Loucy (cell line): ENCODE data around the gene AGBL4.

ENCODE experiments used
- CTCF ChIP-seq: fragments of 200-600 bp; sonication (generic); conservative IDR thresholded peaks from 2 replicates; pipeline ENCODE4 v1.5.1; 2014; ENCODE audit warnings: mild to moderate bottlenecking, antibody characterized with exemption, low read length
- EZH2phosphoT487 ChIP-seq: fragments of 200-600 bp; IDR thresholded peaks from 2 replicates; pipeline ENCODE4 v1.6.1; 2018; ENCODE audit warnings: antibody characterized with exemption, mild to moderate bottlenecking, moderate library complexity, borderline replicate concordance

- TF ChIP-seq CTCF, result no peak
- TF ChIP-seq EZH2phosphoT487, result no peak
Observed at GRCh38 chr1:48644190-48644900, 1379.4 kb downstream of the AGBL4 start.
